Ovary (tissue), 3 donors: ENCODE measurements around the gene QRSL1.

Source experiments
- EP300 ChIP-seq: sonication (generic); formaldehyde crosslinking; IDR thresholded peaks from one replicate; pipeline ENCODE4 v1.6.1; 2017; ENCODE audit warnings: antibody characterized with exemption
- POLR2A ChIP-seq: fragments of 450-650 bp; IDR thresholded peaks from one replicate; pipeline ENCODE4 v1.6.1; 2017; ENCODE audit warnings: antibody characterized with exemption, mild to moderate bottlenecking, moderate library complexity
- TF ChIP-seq, protein P1 (sequence below), 3 donors: fragments of 450-650 bp in 2 of 3; fragments of 200-600 bp in 1 of 3; IDR thresholded peaks; one replicate each; pipeline versions ENCODE4 v1.5.1 to v1.8.0; 2016 to 2022; ENCODE audit warnings: antibody characterized with exemption in 3 of 3, mild to moderate bottlenecking in 1 of 3
- donor health status: DM: no; HTN: no; CAD: no.

DNA sequence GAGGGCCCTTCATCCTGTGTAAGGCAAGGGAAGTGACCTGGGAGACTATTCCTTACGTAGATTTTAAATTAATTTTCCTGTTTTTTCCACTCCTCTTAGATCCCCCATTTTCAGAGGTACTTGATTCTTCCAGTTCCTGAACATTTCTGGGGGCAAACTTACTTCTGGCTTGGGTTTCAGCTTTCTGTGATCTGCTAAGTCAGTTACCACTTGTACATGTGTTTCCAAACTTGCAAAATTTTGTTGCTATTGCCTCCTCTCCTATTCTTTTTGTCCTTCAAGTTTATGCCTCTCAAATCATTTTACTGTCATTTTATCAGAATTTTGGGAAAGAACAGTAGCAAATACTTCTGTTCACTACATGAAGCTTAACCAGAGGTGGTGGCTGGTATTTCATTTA, 81.2 kb downstream of the QRSL1 start:
- TF ChIP-seq, protein P1, sequence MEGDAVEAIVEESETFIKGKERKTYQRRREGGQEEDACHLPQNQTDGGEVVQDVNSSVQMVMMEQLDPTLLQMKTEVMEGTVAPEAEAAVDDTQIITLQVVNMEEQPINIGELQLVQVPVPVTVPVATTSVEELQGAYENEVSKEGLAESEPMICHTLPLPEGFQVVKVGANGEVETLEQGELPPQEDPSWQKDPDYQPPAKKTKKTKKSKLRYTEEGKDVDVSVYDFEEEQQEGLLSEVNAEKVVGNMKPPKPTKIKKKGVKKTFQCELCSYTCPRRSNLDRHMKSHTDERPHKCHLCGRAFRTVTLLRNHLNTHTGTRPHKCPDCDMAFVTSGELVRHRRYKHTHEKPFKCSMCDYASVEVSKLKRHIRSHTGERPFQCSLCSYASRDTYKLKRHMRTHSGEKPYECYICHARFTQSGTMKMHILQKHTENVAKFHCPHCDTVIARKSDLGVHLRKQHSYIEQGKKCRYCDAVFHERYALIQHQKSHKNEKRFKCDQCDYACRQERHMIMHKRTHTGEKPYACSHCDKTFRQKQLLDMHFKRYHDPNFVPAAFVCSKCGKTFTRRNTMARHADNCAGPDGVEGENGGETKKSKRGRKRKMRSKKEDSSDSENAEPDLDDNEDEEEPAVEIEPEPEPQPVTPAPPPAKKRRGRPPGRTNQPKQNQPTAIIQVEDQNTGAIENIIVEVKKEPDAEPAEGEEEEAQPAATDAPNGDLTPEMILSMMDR (IDR thresholded peaks at IDR 0.05) = no peak
- TF ChIP-seq POLR2A (no peak), EP300 (no peak)
